Left renal cortex interstitium (tissue), 4 donors: Measurements from ENCODE around the gene SDSL. TPM values are rescaled to one million over a fixed set of nuclear protein-coding genes. Genes with fewer than 3 reads are reported as not detected.

Experiments
- DNase-seq, 4 donors: peaks; one replicate each; pipeline ENCODE4 v3.0.0-alpha.2; 2013; ENCODE audit warnings: low read depth in 4 of 4, low spot score in 2 of 4, missing footprints in 1 of 4
- polyA plus RNA-seq, 4 donors: library from polyadenylated mRNA; unstranded; fragments of 120-200 nt; gene quantifications; one replicate each; pipeline ENCODE4 v1.2.1, GENCODE V29; 2013; ENCODE audit not compliant: insufficient read length in 4 of 4

The SDSL gene
- polyA plus RNA-seq, 4 donors: 13.6 to 15.7 (median 14.3) TPM

DNA sequence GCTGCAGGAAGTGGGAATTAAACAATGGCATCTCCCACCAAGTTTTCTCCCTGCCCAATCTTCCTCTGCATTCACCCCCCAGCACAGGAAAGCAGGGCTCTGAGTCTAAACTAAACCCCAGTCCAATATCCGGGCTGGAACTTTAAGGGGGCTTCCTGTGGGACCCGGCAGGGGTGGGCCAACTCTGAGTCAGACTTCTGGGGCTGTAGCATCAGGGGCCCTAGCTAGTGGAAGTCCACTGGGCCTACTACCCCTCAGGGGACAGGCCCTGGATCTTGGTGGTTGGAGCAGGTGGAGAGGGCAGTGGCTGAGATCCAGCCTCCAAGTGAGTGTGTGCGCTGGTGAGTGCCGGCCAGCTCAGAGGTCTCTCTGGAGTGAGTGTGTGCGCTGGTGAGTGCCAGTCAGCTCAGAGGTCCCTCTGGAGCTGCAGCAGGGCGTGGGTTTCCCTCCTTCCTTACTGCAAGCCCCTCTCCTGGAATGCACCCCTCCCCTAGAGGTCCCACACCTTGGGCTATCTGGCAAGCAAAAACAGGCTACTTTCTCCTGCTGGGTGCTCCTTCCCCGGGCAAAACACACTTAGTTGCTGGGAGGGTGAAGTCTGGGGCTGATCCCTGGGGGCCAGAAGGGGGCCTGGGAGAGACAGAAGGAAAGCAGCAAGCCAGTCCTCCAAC, 55.1 kb downstream of the SDSL start:
- no peak for DNase-seq

DNA sequence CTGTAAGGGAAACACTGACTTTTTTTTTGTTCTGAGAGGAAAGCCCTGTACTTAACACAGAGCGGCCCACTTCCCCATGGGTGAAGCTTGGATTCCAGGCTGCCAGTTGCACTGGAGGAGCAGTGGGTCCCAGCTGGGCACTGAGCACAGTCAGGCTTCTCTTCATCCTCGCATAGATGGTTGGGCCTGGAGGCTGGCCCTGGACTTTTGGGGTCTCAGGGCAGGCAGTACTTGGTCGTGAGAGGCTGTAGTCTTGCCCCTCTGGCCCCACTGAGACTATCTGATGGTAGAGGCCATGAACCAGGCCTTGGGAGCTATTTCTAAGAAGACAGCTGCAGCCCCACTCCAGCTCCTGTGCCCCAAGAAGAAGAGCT, 55.6 kb downstream of the SDSL start:
- DNase-seq: no peak

DNA sequence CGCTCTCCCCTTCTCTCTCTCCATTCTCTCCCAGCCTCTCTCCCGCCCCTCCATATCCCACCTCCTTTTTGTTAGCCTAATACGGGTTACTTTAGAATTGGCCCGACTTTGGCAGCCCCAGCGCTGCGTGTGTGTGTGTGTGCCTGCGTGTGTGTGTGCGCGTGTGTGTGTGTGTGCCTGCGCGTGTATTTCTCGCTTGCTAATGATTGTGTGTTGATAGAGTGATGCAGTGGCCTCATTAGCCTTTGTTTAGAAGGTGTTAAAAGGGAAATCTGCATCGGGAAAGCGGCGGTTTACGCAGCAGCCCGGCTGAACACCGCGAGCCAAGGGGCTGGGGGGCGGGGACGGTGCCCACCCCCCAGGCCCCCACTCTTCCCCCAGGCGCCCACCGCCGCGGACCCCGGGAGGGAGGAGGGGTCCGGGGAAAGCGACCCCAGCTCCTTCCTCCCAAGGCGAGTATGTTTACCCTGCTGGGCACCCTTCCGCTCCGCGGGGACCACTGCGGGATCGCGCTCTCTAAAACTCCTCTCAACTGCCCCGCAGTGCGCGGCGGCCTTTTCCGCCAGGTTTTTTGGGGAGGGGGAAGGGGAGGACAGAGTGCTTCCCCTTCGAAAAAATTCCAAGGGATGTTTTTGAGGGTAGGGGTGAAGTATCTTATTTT, 56.3 kb downstream of the SDSL start:
- no peak for DNase-seq

DNA sequence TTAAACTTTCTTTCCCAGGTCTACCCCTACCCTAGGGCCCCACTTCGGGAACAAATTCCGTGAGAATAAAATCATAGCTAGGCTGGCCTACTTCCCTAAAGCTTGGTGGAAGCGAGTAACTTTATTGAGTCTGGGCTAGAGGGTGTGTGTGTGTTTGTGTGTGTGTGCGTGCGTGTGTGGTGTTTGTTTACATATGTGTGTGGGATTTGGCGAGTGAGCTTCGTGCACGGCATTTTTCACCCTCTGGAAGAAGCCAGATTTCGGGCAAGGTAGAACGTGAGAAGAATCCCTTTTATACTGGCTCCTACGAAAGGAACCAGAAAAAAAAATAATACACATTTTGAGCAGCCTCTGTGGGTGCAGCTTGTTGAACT, 57.0 kb downstream of the SDSL start:
- no peak for DNase-seq

DNA sequence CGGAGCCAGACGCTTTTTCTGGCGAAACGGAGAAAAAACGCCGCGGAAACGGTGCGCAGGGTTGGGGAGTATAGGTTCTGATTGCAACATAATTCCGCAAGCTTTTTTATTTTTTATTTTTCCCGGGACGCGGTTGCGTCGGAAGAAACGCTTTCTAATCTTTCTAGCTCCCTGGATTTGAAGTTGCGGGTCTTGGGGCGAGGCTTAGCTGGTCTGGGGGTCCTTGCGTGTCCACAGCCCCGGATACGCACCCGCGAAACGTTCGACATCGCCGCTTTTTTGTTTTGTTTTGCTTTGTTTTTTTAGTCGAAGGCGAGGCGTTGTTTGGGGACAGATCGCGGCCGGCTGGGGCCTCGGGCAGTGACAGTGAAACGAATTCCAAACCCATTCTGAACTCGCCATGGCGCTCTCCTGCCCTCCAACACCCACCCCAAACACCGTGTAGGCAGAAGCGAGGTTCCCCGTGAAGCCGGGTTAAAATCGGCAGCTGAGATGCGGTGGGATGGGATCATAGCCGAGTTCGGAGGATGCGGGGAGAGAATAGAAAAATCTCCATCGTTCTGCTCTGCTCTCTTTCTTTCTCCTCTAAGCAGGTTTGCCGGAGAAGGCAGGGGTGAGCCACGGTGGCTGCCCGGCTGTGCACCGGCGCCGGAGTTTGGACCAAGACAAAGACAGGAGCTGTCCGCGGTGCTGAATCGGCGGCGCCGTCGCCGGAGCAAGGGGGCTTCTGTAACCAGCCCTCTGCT, 57.6 kb downstream of the SDSL start:
- DNase-seq: peak in 3 of 4 donors; percentile 53 to 66 (median 57)

DNA sequence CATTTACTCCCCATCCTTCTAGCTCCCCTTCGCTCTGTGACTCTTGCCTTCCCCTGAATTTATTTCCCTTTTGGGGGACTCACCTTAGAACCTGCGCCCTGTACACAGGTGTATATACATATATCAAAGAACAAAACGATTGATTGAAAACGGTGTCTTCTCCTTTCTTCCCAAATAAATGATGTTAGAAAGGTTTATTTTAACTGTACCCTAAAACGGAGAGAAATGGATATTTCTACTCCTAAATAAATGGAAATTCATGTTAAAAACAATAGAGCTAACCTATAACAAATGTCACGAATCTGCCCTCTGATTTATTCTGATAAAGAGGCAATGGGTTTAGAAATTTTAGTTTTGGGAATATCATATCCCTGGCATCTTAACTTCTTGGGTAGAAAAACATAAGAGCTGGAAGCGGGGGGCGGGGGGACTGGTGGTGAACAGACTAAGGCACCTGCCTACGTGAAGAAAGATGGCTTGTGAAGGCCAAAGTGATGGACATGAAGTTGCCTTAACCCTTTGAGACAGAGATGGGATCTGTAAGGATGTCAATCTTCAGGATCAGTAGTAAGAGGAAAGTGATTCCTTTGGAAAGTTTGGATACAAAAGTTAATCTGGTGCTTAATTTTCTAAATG, 58.3 kb downstream of the SDSL start:
- DNase-seq: no peak

DNA sequence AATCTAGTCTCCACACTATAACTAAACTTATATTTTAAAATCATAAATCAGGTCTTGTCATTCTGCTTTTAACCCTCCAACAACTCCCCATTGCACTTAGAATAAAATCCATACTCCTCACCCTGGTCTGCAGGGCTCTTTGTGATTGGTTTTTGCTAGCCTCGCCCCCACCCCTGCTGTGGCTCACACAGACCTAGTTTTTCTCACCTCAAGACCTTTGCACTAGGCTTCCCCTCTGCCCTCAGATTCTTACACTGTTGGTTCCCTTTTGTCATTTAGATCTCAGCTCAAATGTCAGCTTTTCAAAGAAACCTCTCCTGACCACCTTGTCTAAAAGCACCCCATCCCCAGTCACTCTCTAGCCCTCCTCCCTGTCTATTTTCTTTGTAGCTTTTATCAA, 60.2 kb downstream of the SDSL start:
- DNase-seq: no peak

DNA sequence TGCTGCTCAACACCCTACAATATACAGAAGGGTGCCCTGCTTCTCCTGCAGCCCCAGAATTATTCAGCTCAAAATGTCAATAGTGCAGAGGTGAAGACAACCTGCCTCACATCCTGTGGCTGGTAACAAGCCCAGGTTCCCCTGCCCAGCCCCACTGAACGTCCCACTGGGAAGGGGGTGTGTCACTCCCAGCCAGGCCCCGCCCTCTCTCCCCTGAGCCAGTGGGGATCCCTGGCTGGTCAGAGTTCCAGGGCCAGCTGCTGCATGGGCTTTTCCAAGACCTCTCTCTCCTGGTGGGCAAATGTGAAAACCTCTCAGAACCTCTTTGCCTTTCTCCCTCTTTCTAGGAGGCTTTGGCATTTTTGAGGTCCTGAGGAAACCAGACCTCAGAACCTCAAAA, 63.1 kb downstream of the SDSL start:
- DNase-seq: no peak

DNA sequence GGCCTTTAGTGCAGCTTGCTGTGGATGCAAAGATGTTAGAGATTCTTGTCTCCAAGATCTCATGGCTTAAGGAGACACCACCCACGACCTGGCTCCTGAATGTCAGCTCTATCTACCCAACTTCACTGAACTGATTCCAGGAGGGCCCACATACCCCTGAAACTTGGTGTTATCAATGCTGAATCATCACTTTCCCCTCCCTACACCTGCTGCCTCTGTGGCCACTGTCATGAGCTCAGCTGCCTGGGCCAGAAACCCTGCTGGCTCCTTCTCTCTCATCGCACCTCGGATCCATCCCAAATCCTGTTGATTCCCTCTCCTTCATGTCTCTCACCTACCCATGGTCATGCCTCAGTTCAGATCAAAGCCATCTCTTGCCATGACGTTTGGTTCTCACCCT, 64.5 kb downstream of the SDSL start:
- DNase-seq: no peak

Other genes with a start within 250 kb of the SDSL start
- 10 to 100 TPM; 65.9 to 94.7 (median 85.8) TPM for gene DDX54, start 236.9 kb upstream of the SDSL start, polyA plus RNA-seq
- 10 to 100 TPM; 14.7 to 20.1 (median 17.9) TPM for gene RITA1, start 236.7 kb upstream of the SDSL start, polyA plus RNA-seq
- gene TPCN1, start 200.9 kb upstream of the SDSL start, polyA plus RNA-seq: 10 to 100 TPM; 25.0 to 49.6 (median 37.6) TPM
- gene SLC8B1, start 87.3 kb upstream of the SDSL start, polyA plus RNA-seq: 10 to 100 TPM; 12.3 to 18.8 (median 14.7) TPM
- gene PLBD2, start 63.8 kb upstream of the SDSL start, polyA plus RNA-seq: 10 to 100 TPM; 15.4 to 23.4 (median 18.2) TPM
- gene SDS, start 18.5 kb upstream of the SDSL start, polyA plus RNA-seq: under 1 TPM; 0.17 to 0.44 (median 0.35) TPM
- under 1 TPM in 1 of 4 donors, not detected in 3; 0.03 TPM for gene LHX5, start 49.5 kb downstream of the SDSL start, polyA plus RNA-seq